GM12878 (cell line): ENCODE measurements around the gene ERC2. TPM values are rescaled to one million over a fixed set of nuclear protein-coding genes. Genes with fewer than 3 reads are reported as not detected.

Experiments
- ATAC-seq: fragments of 200-7000 bp; cut with Tn5 transposase; 3 replicates; pipeline ENCODE4 v1.9.1; 2020; ENCODE audit warnings: mild to moderate bottlenecking, moderate library complexity
- BruUV-seq: library from RNA; stranded (reverse); fragments of 400-500 nt; replicated peaks from 2 replicates; lab custom pipeline; 2021; lab: Mats Ljungman, UMichigan
- CTCF ChIA-PET: fragments of 300-600 bp; sonication (Branson Sonifier 250); formaldehyde crosslinking; extraction: SDS; loops from one replicate; lab custom pipeline; 2021; ENCODE audit warnings: inconsistent platforms; lab: Yijun Ruan, JAX
- POLR2A ChIA-PET: fragments of 350-600 bp; formaldehyde crosslinking; extraction: SDS; loops from one replicate; lab custom pipeline; 2021; ENCODE audit warnings: inconsistent platforms; lab: Charles Lee
- RAD21 ChIA-PET: fragments of 300-600 bp; sonication (Branson Sonifier 250); formaldehyde crosslinking; loops from one replicate; lab custom pipeline; 2023; ENCODE audit warnings: antibody characterized with exemption; ENCODE audit not compliant: unreplicated experiment; lab: Charles Lee
- SMC1A ChIA-PET: fragments of 300-600 bp; sonication (Branson Sonifier 250); formaldehyde crosslinking; loops from one replicate; lab custom pipeline; 2023; ENCODE audit not compliant: unreplicated experiment, uncharacterized antibody; lab: Charles Lee
- DNase-seq: peaks from one replicate; pipeline ENCODE4 v3.0.0-alpha.2; 2011; ENCODE audit warnings: low read depth, low spot score
- FAIRE-seq: peaks from 3 replicates; lab custom pipeline; 2011; peaks lifted over from hg19 to GRCh38; lab: Jason Lieb, UNC
- H2AFZ ChIP-seq: 2 replicates; pipeline ENCODE4 v1.6.0; 2011; ENCODE audit warnings: low read depth, low read length, control low read depth; ENCODE audit not compliant: control insufficient read depth
- H3K27ac ChIP-seq: 2 replicates; pipeline ENCODE4 v1.5.1; 2011; ENCODE audit warnings: control low read depth; ENCODE audit not compliant: control insufficient read depth, insufficient read depth
- H3K27me3 ChIP-seq, 2 experiments: replicated peaks in 1 of 2; 2 replicates each; pipeline versions ENCODE4 v1.6.0 to v1.6.1; 2011; ENCODE audit warnings: low read length in 1 of 2; ENCODE audit not compliant: control insufficient read depth in 2 of 2, insufficient read depth in 2 of 2
- H3K36me3 ChIP-seq, 2 experiments: 2 replicates each; pipeline ENCODE4 v1.5.1; 2011; ENCODE audit warnings: low read length in 1 of 2; ENCODE audit not compliant: control insufficient read depth in 2 of 2, insufficient read depth in 2 of 2
- H3K4me1 ChIP-seq: 2 replicates; pipeline ENCODE4 v1.6.1; 2011; ENCODE audit warnings: mild to moderate bottlenecking, low read length, moderate library complexity, mixed read lengths; ENCODE audit not compliant: control insufficient read depth, insufficient read depth
- H3K4me2 ChIP-seq: 2 replicates; pipeline ENCODE4 v1.6.0; 2011; ENCODE audit warnings: control low read depth; ENCODE audit not compliant: control insufficient read depth, insufficient read depth
- H3K4me3 ChIP-seq: fragments of 200-600 bp; sonication (generic); 2 replicates; pipeline ENCODE4 v1.5.1; 2016
- H3K79me2 ChIP-seq: 2 replicates; pipeline ENCODE4 v1.6.0; 2011; ENCODE audit warnings: low read length; ENCODE audit not compliant: control insufficient read depth, insufficient read depth
- H3K9ac ChIP-seq: 2 replicates; pipeline ENCODE4 v1.8.0; 2011; ENCODE audit warnings: low read length, control low read depth, mixed read lengths; ENCODE audit not compliant: control insufficient read depth, insufficient read depth
- H3K9me3 ChIP-seq: replicated peaks from 3 replicates; pipeline ENCODE4 v1.5.1; 2011; ENCODE audit warnings: mild to moderate bottlenecking, low read length; ENCODE audit not compliant: control insufficient read depth, insufficient read depth
- H4K20me1 ChIP-seq: 2 replicates; pipeline ENCODE4 v1.6.0; 2011; ENCODE audit not compliant: control insufficient read depth, insufficient read depth
- BCL11A ChIP-seq: IDR thresholded peaks from 2 replicates; pipeline ENCODE4 v1.6.1; 2011; ENCODE audit warnings: low read depth, low read length
- CBFB ChIP-seq: IDR thresholded peaks from 2 replicates; pipeline ENCODE4 v1.6.1; 2016; ENCODE audit warnings: antibody characterized with exemption, low read depth
- CHD2 ChIP-seq: IDR thresholded peaks from 2 replicates; pipeline ENCODE4 v1.6.1; 2011; ENCODE audit warnings: low read depth, low read length, improper control_type of control experiment, borderline replicate concordance
- CREB1 ChIP-seq: IDR thresholded peaks from 2 replicates; pipeline ENCODE4 v1.6.1; 2012; ENCODE audit warnings: low read depth, mild to moderate bottlenecking, inconsistent platforms
- CREM ChIP-seq: IDR thresholded peaks from 2 replicates; pipeline ENCODE4 v1.6.1; 2014; ENCODE audit warnings: antibody characterized with exemption, low read depth
- EGR1 ChIP-seq, 2 experiments: IDR thresholded peaks; 1 replicate in 1 of 2; 2 replicates in 1 of 2; pipeline ENCODE4 v1.6.1; 2011 to 2012; ENCODE audit warnings: low read depth in 2 of 2, low read length in 2 of 2, borderline replicate concordance in 1 of 2, mild to moderate bottlenecking in 1 of 2, moderate library complexity in 1 of 2
- MEF2A ChIP-seq: IDR thresholded peaks from 2 replicates; pipeline ENCODE4 v1.6.1; 2011; ENCODE audit warnings: low read depth, mild to moderate bottlenecking, low read length, moderate library complexity; ENCODE audit not compliant: insufficient read depth
- NR2C1 ChIP-seq: fragments of 450-650 bp; IDR thresholded peaks from 2 replicates; pipeline ENCODE4 v1.6.1; 2017; ENCODE audit warnings: antibody characterized with exemption, mild to moderate bottlenecking, moderate library complexity
- SUZ12 ChIP-seq: fragments of 200-600 bp; sonication (generic); IDR thresholded peaks from one replicate; pipeline ENCODE4 v1.6.1; 2018; ENCODE audit warnings: antibody characterized with exemption, mild to moderate bottlenecking; ENCODE audit not compliant: unreplicated experiment
- TCF12 ChIP-seq: IDR thresholded peaks from 2 replicates; pipeline ENCODE4 v1.6.1; 2011; ENCODE audit warnings: low read depth, mild to moderate bottlenecking, low read length
- WGBS: methylation state at CpG from one replicate; pipeline ENCODE4 v1.1.6; 2016; ENCODE audit warnings: low lambda C conversion rate; ENCODE audit not compliant: insufficient replicate concordance, insufficient coverage; ENCODE audit errors: missing lambda C conversion rate; 5-methylcytosine and 5-hydroxymethylcytosine counted together
- in situ Hi-C: fragments of 300-500 bp; cut with MboI; formaldehyde crosslinking; loops from 9 replicates; pipeline ENCODE4 v1.14.3; 2018; ENCODE audit warnings: mixed read lengths
- intact Hi-C: fragments of 100-400 bp; cut with micrococcal nuclease; formaldehyde crosslinking; loops from one replicate; pipeline ENCODE4 v1.14.2; 2022; ENCODE audit not compliant: unreplicated experiment
- polyA plus RNA-seq, 11 experiments: library from polyadenylated mRNA; depleted of rRNA in 4 of 11; unstranded in 6 of 11; stranded (reverse) in 5 of 11; fragments of >200 nt; fragmentation: Nextera tagmentation in 4 of 11; fragmentation: Illumina TruSeq in 1 of 11; extraction: Ambion mirVana in 4 of 11; extraction: Trizol in 1 of 11; gene quantifications; 1 replicate in 1 of 11; 2 replicates in 10 of 11; pipeline versions ENCODE4 v1.2.1 to v1.2.3, GENCODE V29; 2011 to 2016; ENCODE audit warnings: inconsistent platforms in 2 of 11, missing spikeins in 2 of 11, low read depth in 1 of 11
- total RNA-seq, 4 experiments: library from RNA; depleted of rRNA in 3 of 4; stranded (reverse); fragments of >200 nt in 3 of 4; fragmentation: Illumina TruSeq in 1 of 4; extraction: Trizol in 1 of 4; gene quantifications; 2 replicates each; pipeline versions ENCODE4 v1.2.1 to v1.2.3, GENCODE V29; 2013 to 2021
- TF ChIP-seq, protein P1 (sequence below): IDR thresholded peaks from 2 replicates; pipeline ENCODE4 v1.6.1; 2011; ENCODE audit warnings: mild to moderate bottlenecking, low read depth, low read length, moderate library complexity; ENCODE audit not compliant: insufficient replicate concordance

Gene ERC2
- total and polyA plus RNA-seq, 10 of the 15 experiments (the other 5 are each of a cell fraction or from before 2014, with no cell fraction given), result 0.06 to 1.4 (median 0.12) TPM; not detected in 3

DNA sequence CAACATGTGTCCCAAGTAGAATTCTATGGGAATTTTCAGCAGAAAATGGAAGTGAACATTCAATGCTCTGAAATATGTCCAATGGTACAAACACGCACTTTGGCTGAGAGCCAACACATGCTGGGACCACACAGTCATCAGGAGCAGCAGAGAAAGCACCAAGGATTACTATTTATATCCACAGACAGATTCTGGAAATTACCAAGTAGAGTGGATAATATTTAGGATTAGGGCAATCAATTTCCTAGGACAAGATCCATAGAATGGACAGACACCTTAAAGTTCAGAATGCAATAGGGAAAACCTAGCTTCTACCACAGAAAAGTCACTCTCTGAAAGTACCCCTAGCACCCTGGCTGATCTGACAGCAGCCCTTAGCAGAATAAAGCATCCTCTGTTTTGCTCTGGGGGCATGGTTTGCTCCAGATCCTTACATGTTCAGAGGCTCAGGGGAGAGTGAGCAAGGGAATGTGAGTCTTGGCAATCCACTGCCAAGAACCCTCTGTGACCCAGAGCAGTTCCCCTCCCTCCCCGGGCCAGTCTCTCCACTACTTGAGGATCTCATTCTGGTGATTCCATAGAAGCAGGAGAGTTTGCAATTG, 775.2 kb downstream of the ERC2 start:
- Histone ChIP-seq H3K27me3 (no peaks in the 10 kb centered on the region), H2AFZ (no peak overlapping the region), H3K4me3 (no peak overlapping the region), H3K4me2 (no peak overlapping the region), H3K9me3 (no peaks in the 10 kb centered on the region), H3K79me2 (no peaks in the 10 kb centered on the region), H3K36me3 (no peaks in the 10 kb centered on the region), H3K27ac (no peak overlapping the region), H4K20me1 (no peaks in the 10 kb centered on the region), H3K4me1 (peaks cover 26% of the 10 kb centered on the region), H3K9ac (no peak overlapping the region)
- BruUV-seq, result no TSS peak
- DNase-seq (no peak), ATAC-seq (no peak), FAIRE-seq (no peak)
- TF ChIP-seq CHD2 (no peak), SUZ12 (no peak), CREB1 (no peak), BCL11A (no peak), MEF2A (no peak), TCF12 (no peak), CREM (no peak), CBFB (no peak), EGR1 (IDR thresholded peaks at IDR 0.05; ENCODE audit: borderline replicate concordance in 1 of 2, low read depth in 2 of 2, low read length in 2 of 2) (no peak), NR2C1 (no peak)
- TF ChIP-seq, protein P1, sequence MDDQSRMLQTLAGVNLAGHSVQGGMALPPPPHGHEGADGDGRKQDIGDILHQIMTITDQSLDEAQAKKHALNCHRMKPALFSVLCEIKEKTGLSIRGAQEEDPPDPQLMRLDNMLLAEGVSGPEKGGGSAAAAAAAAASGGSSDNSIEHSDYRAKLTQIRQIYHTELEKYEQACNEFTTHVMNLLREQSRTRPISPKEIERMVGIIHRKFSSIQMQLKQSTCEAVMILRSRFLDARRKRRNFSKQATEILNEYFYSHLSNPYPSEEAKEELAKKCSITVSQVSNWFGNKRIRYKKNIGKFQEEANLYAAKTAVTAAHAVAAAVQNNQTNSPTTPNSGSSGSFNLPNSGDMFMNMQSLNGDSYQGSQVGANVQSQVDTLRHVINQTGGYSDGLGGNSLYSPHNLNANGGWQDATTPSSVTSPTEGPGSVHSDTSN, result no peak
- in situ Hi-C loops, result no loop called here
- ChIA-PET SMC1A (interaction anchor here (3.2 kb wide), 1 partner anchor 16 kb away, joined by 23 read pairs; no protein-coding TSS in a partner anchor), RAD21 (no interaction called here), CTCF (no interaction called here), POLR2A (no interaction called here)
- WGBS, result 58% methylated on average over 2 of the region's 2 CpGs
- intact Hi-C loops, result no loop called here
